Heart left ventricle (tissue), 16 donors: ENCODE measurements around the gene ME1. TPM values are rescaled to one million over a fixed set of nuclear protein-coding genes. Genes with fewer than 3 reads are reported as not detected.

ENCODE experiments used
- ATAC-seq, 4 donors: fragments of 200-7000 bp; cut with Tn5 transposase; one replicate each; pipeline ENCODE4 v1.9.1; 2020 to 2022; ENCODE audit warnings: moderate library complexity in 4 of 4, mild to moderate bottlenecking in 3 of 4, moderate number of reproducible peaks in 1 of 4
- DNase-seq, 5 donors: peaks; one replicate each; pipeline ENCODE4 v3.0.0-alpha.2; 2020
- H3K27ac ChIP-seq, 12 donors: fragments of 200-600 bp; sonication (generic) in 4 of 12; one replicate each; pipeline versions ENCODE4 v1.5.0 to v1.8.0; 2016 to 2022; ENCODE audit warnings: mild to moderate bottlenecking in 2 of 12
- H3K27me3 ChIP-seq, 9 donors: fragments of 200-600 bp; sonication (generic) in 2 of 9; one replicate each; pipeline versions ENCODE4 v1.5.1 to v1.8.0; 2016 to 2022; ENCODE audit warnings: mild to moderate bottlenecking in 3 of 9
- H3K36me3 ChIP-seq, 9 donors: fragments of 200-600 bp; sonication (generic) in 2 of 9; one replicate each; pipeline versions ENCODE4 v1.5.0 to v1.8.0; 2018 to 2022; ENCODE audit warnings: mild to moderate bottlenecking in 2 of 9
- H3K4me1 ChIP-seq, 12 donors: fragments of 200-600 bp; sonication (generic) in 4 of 12; one replicate each; pipeline versions ENCODE4 v1.5.0 to v1.8.0; 2016 to 2022; ENCODE audit warnings: mild to moderate bottlenecking in 3 of 12
- H3K4me3 ChIP-seq, 12 donors: fragments of 200-600 bp; sonication (generic) in 4 of 12; one replicate each; pipeline versions ENCODE4 v1.5.0 to v1.8.0; 2017 to 2022; ENCODE audit warnings: mild to moderate bottlenecking in 9 of 12, moderate library complexity in 4 of 12
- H3K9me3 ChIP-seq, 12 donors: fragments of 200-600 bp; sonication (generic) in 4 of 12; one replicate each; pipeline versions ENCODE4 v1.5.0 to v1.8.0; 2016 to 2022; ENCODE audit warnings: mild to moderate bottlenecking in 1 of 12
- POLR2A ChIP-seq, 2 donors: fragments of 450-650 bp; IDR thresholded peaks; one replicate each; pipeline ENCODE4 v1.6.1; 2017; ENCODE audit warnings: antibody characterized with exemption in 2 of 2, mild to moderate bottlenecking in 2 of 2, moderate library complexity in 2 of 2
- WGBS, 4 donors: extraction: QIAGEN DNeasy Blood & Tissue Kit in 2 of 4; methylation state at CpG; one replicate each; pipeline versions ENCODE4 v1.1.5 to v1.1.7; 2013 to 2018; 5-methylcytosine and 5-hydroxymethylcytosine counted together
- intact Hi-C, 10 donors: fragments of 100-400 bp; cut with DNase I; formaldehyde crosslinking; loops; one replicate each; pipeline versions ENCODE4 v1.11.1 to v1.14.2; 2022
- polyA plus RNA-seq, 2 donors: library from polyadenylated mRNA; stranded (reverse); fragments of 200-250 nt; gene quantifications; one replicate each; pipeline ENCODE4 v1.2.3, GENCODE V29; 2013
- total RNA-seq, 9 donors: library from RNA; depleted of rRNA in 2 of 9; stranded (reverse); fragments of >200 nt in 2 of 9; fragmentation: NEBNext Ultra II Directional in 3 of 9; extraction: Animal tissue kit (Norgen Biotek cat#: 25700) in 3 of 9; gene quantifications; one replicate each; pipeline versions ENCODE4 v1.1.0 to v1.2.4, GENCODE V29; 2016 to 2023
- TF ChIP-seq, protein P1 (sequence below), 12 donors: fragments of 200-600 bp; sonication (generic) in 4 of 12; IDR thresholded peaks; one replicate each; pipeline versions ENCODE4 v1.5.0 to v1.8.0; 2018 to 2022; ENCODE audit warnings: antibody characterized with exemption in 12 of 12, mild to moderate bottlenecking in 5 of 12
- donor health status: ischemic (EF 13 %, LVEDD 7.1; RV severe dilation, severe dysfunction).
- donor health status: healthy with polysubstance abuse.
- donor health status: DM: no; HTN: yes; CAD: no.
- donor health status: DM: no; HTN: no; CAD: no.
- donor health status: ischemic (EF 25% LVEDD 6.9; RV normal size, moderate dysfunction).
- donor health status: ischemic (EF 25% LVEDD 5.7; RV mildly dilated, moderate dysfunction).
- donor health status: healthy.
- donor health status: DM: yes; HTN: yes; CAD: no.
- donor health status: ischemic (EF 35%, LVEDD 5.7; RV mildly dilated, moderate dysfunction).
- donor health status: nonischemic (EF 11% LVEDD 7.7; RV severe dilation, severe dysfunction).
- donor health status: DM: yes; HTN: yes; CAD: no.
- donor health status: PGD.
- donor health status: ischemic (EF 29% LVEDD 5.4; RV normal size, mild dysfunction).
- donor health status: nonischemic (EF 23%, LVEDD 6.1; RV moderate dilation, normal function).

Gene ME1
- total and polyA plus RNA-seq, 11 donors, result 7.0 to 28.5 (median 18.1) TPM

DNA sequence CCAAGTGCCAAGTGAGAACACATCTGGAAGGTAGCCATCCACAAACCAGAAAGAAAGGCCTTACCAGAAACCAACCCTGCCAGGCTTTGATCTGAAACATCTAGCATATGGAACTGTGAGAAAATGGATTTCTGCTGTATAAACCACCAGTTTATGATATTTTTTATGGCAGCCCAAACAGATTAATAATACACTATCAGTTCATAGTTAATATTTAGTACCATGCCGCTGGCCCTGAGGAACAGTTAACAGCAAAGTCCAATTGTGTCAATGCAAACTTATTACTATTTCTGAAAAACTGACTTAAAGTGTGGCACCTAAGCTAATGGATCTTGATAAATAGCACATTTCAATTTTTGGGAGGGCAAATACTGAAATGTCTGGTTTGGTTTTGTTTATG is 46.1 kb upstream of the ME1 start:
- H3K9me3 ChIP-seq, result no peaks in the 10 kb centered on the region
- H3K27me3 ChIP-seq, result no peaks in the 10 kb centered on the region
- no peak for TF ChIP-seq POLR2A (IDR thresholded peaks at IDR 0.05)
- TF ChIP-seq, protein P1, sequence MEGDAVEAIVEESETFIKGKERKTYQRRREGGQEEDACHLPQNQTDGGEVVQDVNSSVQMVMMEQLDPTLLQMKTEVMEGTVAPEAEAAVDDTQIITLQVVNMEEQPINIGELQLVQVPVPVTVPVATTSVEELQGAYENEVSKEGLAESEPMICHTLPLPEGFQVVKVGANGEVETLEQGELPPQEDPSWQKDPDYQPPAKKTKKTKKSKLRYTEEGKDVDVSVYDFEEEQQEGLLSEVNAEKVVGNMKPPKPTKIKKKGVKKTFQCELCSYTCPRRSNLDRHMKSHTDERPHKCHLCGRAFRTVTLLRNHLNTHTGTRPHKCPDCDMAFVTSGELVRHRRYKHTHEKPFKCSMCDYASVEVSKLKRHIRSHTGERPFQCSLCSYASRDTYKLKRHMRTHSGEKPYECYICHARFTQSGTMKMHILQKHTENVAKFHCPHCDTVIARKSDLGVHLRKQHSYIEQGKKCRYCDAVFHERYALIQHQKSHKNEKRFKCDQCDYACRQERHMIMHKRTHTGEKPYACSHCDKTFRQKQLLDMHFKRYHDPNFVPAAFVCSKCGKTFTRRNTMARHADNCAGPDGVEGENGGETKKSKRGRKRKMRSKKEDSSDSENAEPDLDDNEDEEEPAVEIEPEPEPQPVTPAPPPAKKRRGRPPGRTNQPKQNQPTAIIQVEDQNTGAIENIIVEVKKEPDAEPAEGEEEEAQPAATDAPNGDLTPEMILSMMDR (IDR thresholded peaks at IDR 0.05), result no peak
- H3K4me1 ChIP-seq, result peaks cover 0 to 7% (median 0%) of the 10 kb centered on the region in 12 donors
- H3K36me3 ChIP-seq, result no peaks in the 10 kb centered on the region
- intact Hi-C loops, result no loop called here
- WGBS, 4 donors, result 95 to 100% (median 99%) methylated on average over 1 of the region's 1 CpG
- DNase-seq (no peak), ATAC-seq (no peak)
- no peak overlapping the region for H3K4me3 ChIP-seq
- H3K27ac ChIP-seq, result no peak overlapping the region

DNA sequence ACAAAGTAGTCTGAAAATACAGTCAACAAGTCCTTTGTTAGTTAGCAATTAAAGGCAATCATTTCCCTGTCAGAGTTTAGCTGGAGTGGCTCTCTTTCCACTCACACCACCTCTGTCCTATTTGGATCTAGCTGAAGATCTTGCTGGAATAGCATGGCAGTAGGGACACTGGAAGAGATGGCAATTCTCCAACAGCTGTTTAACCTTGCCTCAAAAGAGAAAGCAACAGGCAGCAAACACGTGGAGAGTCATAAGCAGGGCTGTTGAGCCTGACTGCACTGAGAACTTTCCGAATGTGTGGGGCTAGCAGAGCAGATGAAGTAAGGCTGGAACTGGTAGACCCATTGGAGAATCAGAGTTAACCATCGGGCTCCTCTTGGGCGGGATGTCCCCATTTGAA is 43.5 kb upstream of the ME1 start:
- Histone ChIP-seq H3K9me3 (no peaks in the 10 kb centered on the region), H3K36me3 (no peaks in the 10 kb centered on the region), H3K27ac (no peak overlapping the region), H3K4me3 (no peak overlapping the region), H3K4me1 (peaks cover 0 to 32% (median 0%) of the 10 kb centered on the region in 12 donors), H3K27me3 (no peaks in the 10 kb centered on the region)
- DNase-seq, result peak in 1 of 5 donors; percentile 10
- intact Hi-C loops, result no loop called here
- TF ChIP-seq POLR2A (IDR thresholded peaks at IDR 0.05), result no peak
- WGBS, 4 donors, result 28 to 49% (median 47%) methylated on average over 4 of the region's 4 CpGs
- peak; percentile 68 to 77 (median 73) for ATAC-seq

DNA sequence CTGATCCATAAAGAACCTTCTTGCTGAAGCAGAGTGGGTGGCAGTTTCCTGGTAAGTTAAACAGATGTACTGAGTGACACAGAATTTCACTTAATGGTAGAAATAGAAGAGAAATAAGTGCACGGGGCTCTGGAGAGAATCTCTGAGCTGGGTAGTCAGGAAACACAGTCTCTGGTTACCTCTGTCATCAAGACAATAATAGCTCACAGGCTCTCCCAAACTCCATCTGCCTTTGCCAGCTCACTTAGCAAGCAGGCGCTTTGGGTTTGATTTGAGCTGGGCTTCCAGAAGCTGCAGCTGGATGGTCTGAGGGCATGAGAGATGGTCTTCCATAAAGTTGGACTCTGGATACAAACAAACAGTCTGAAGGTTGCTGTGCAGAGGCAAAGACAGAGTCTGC is 41.9 kb upstream of the ME1 start:
- ATAC-seq, result peak; percentile 68 to 84 (median 78)

DNA sequence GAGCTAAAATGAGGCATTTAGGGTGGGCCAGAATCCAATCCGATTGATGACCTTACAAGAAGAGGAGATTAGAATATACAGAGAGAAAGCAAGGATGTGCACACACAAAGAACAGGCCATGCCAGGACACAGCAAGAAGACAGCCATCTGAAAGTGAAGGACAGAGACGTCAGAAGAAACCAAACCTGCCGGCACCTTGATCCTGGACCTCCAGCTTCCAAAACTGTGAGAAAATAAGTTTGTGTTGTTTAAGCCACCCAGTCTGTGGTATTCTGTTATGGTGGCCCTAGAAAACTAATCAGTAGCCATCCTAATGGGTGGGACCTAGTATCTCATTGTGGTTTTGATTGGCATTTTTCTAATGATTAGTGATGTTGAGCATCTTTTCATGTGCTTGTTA is 39.7 kb upstream of the ME1 start:
- no peak for ATAC-seq
- TF ChIP-seq, protein P1 (IDR thresholded peaks at IDR 0.05), result no peak
- no peak for TF ChIP-seq POLR2A (IDR thresholded peaks at IDR 0.05)
- no peak overlapping the region for H3K4me3 ChIP-seq
- intact Hi-C loops, result no loop called here
- H3K9me3 ChIP-seq, result no peaks in the 10 kb centered on the region
- peaks cover 0 to 66% (median 0%) of the 10 kb centered on the region in 12 donors for H3K4me1 ChIP-seq
- 87 to 94% (median 88%) methylated on average over 3 of the region's 3 CpGs for WGBS, 4 donors
- H3K36me3 ChIP-seq, result no peaks in the 10 kb centered on the region
- no peaks in the 10 kb centered on the region for H3K27me3 ChIP-seq
- H3K27ac ChIP-seq, result peak overlapping the region in 1 of 12 donors; percentile 68
- DNase-seq, result no peak

More for the DNA sequence above, 41.9 kb upstream of the ME1 start:
- WGBS, 4 donors, result 42 to 68% (median 56%) methylated on average over 2 of the region's 2 CpGs
- Histone ChIP-seq H3K27me3 (no peaks in the 10 kb centered on the region), H3K27ac (no peak overlapping the region), H3K9me3 (no peaks in the 10 kb centered on the region), H3K4me1 (peaks cover 0 to 48% (median 0%) of the 10 kb centered on the region in 12 donors), H3K4me3 (no peak overlapping the region), H3K36me3 (no peaks in the 10 kb centered on the region)
- intact Hi-C loops, result no loop called here
- DNase-seq, result peak in 1 of 5 donors; percentile 13
- TF ChIP-seq, protein P1 (IDR thresholded peaks at IDR 0.05), result no peak
- no peak for TF ChIP-seq POLR2A (IDR thresholded peaks at IDR 0.05)

DNA sequence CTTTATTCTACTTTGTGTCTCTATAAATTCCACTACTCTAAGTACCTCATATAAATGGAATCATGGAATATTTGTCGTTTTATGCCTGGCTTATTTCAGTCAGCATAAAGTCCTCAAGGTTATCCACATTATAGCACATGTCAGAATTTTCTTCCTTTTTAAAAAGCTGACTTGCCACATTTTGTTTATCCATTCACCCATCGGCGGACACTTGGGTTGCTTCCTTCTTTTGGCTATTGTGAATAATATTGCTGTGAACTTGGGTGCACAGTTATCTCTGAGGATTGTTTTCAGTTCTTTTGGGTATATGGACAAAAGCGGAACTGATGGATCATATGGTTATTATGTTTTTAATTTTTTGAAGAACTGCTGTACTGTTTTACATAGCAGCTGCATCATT is 39.1 kb upstream of the ME1 start:
- DNase-seq, result no peak
- peak overlapping the region in 1 of 12 donors; percentile 68 for H3K27ac ChIP-seq

More for the DNA sequence above, 39.1 kb upstream of the ME1 start:
- WGBS, 4 donors, result 72 to 83% (median 77%) methylated on average over 4 of the region's 4 CpGs
- H3K27me3 ChIP-seq, result no peaks in the 10 kb centered on the region
- TF ChIP-seq, protein P1 (IDR thresholded peaks at IDR 0.05), result no peak
- no peak for TF ChIP-seq POLR2A (IDR thresholded peaks at IDR 0.05)
- H3K4me3 ChIP-seq, result no peak overlapping the region
- ATAC-seq, result no peak
- no peaks in the 10 kb centered on the region for H3K9me3 ChIP-seq
- no peaks in the 10 kb centered on the region for H3K36me3 ChIP-seq
- peaks cover 0 to 67% (median 0%) of the 10 kb centered on the region in 12 donors for H3K4me1 ChIP-seq
- intact Hi-C loops, result no loop called here
